NCI-H69 (cell line): ENCODE results near the gene ANO1.

ENCODE experiments used
- DNase-seq: peaks from one replicate; lab custom pipeline; 2025; lab: John Stamatoyannopoulos, UW

Gene ANO1

GRCh38 chr11:70164705-70165104 is 86.6 kb downstream of the ANO1 start:
- DNase-seq = no peak

GRCh38 chr11:70167120-70167519 is 89.0 kb downstream of the ANO1 start:
- no peak for DNase-seq

- no peak for DNase-seq
Observed at GRCh38 chr11:70167723-70168404, 89.7 kb downstream of the ANO1 start.

- no peak for DNase-seq
Observed at GRCh38 chr11:70168405-70168754, 90.3 kb downstream of the ANO1 start.

GRCh38 chr11:70169127-70169526 is 91.0 kb downstream of the ANO1 start:
- DNase-seq = no peak

- no peak for DNase-seq
Observed at GRCh38 chr11:70169632-70170031, 91.5 kb downstream of the ANO1 start.

GRCh38 chr11:70170596-70171210 is 92.6 kb downstream of the ANO1 start:
- DNase-seq = no peak

GRCh38 chr11:70173018-70173417 is 94.9 kb downstream of the ANO1 start:
- no peak for DNase-seq

GRCh38 chr11:70174547-70175235 is 96.6 kb downstream of the ANO1 start:
- peak; percentile 72 for DNase-seq

GRCh38 chr11:70175236-70175698 is 97.2 kb downstream of the ANO1 start:
- peak; percentile 35 for DNase-seq

GRCh38 chr11:70176940-70177689 is 99.0 kb downstream of the ANO1 start:
- peak; percentile 45 for DNase-seq

GRCh38 chr11:70180906-70181305 is 102.8 kb downstream of the ANO1 start:
- DNase-seq = no peak

- no peak for DNase-seq
Observed at GRCh38 chr11:70182266-70182665, 104.1 kb downstream of the ANO1 start.

GRCh38 chr11:70183032-70183431 is 104.9 kb downstream of the ANO1 start:
- no peak for DNase-seq

GRCh38 chr11:70183483-70184176 is 105.5 kb downstream of the ANO1 start:
- no peak for DNase-seq

- DNase-seq = no peak
Observed at GRCh38 chr11:70184396-70184795, 106.3 kb downstream of the ANO1 start.

- no peak for DNase-seq
Observed at GRCh38 chr11:70185348-70186055, 107.4 kb downstream of the ANO1 start.

GRCh38 chr11:70186420-70186819 is 108.3 kb downstream of the ANO1 start:
- DNase-seq = no peak

- no peak for DNase-seq
Observed at GRCh38 chr11:70186936-70187335, 108.8 kb downstream of the ANO1 start.

GRCh38 chr11:70187771-70188170 is 109.7 kb downstream of the ANO1 start:
- no peak for DNase-seq

- no peak for DNase-seq
Observed at GRCh38 chr11:70189622-70190021, 111.5 kb downstream of the ANO1 start.
